HG03175 (cell line): Measurements from ENCODE around the gene SPATS2L.
A peak's percentile ranks its signal among the peaks of the same experiment; 100 is the strongest.

Experiments
- ATAC-seq: cut with Tn5 transposase; IDR thresholded peaks from one replicate; pipeline ENCODE4 v1.9.1; 2021; ENCODE audit warnings: mild to moderate bottlenecking, moderate library complexity; ENCODE audit not compliant: unreplicated experiment

SPATS2L gene

DNA sequence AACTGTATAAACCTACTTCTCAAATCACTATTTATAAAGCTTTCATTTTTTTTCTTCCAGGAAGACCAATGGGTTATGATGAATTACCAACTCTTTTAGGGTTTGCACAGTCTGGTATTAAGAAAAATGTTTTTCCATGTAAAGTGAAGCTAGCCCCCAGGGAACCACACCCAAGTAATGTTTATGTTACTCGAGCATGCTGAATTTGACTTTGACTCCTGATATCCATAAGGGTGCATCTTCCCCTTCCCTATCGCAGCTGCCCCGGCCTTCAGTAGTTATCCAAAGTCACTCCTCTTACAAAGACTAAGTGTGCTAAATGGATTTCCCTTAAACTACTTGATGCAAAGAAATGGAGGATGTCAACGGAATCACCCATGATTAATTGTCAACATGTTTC, 181.7 kb downstream of the SPATS2L start:
- ATAC-seq, result no peak

- no peak for ATAC-seq
Observed at GRCh38 chr2:200490001-200490400, 183.5 kb downstream of the SPATS2L start.

DNA sequence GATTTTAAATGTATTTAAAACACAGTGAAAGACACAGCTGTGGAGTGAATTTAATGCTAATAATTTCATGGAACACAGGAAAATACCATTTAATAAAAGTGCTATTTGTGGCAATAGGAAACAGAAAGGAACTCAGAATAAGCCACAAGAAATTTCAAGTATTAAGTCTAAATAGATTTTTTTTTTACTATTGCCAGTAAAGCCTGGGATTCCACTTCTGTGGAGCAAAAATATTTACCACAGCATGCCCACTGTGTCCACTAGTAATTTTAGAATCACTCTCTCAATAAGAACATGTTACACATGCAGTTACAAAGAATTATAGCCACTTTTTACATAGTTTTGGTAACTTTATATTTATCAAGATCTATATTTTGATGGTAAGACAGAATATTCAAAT, 186.2 kb downstream of the SPATS2L start:
- ATAC-seq, result no peak

DNA sequence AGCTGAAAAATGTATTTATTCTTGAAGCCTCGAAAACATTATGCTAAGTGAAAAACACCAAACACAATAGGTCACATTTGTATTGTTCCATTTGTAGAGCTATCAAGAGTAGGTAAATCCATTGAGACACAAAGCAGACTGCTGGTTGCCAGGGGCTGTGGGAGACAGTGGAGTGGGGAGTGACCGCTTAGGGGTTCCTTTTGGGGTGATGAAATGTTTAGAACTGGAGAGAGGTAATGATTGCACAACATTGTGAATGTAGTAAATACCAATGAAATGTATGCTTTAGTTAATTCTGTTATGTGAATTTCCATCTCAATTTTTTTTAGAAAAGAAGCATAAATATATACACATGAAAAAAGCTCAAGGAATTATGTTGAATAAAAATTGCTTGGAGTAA, 187.6 kb downstream of the SPATS2L start:
- no peak for ATAC-seq

- no peak for ATAC-seq
Observed at GRCh38 chr2:200496696-200497095, 190.2 kb downstream of the SPATS2L start.

DNA sequence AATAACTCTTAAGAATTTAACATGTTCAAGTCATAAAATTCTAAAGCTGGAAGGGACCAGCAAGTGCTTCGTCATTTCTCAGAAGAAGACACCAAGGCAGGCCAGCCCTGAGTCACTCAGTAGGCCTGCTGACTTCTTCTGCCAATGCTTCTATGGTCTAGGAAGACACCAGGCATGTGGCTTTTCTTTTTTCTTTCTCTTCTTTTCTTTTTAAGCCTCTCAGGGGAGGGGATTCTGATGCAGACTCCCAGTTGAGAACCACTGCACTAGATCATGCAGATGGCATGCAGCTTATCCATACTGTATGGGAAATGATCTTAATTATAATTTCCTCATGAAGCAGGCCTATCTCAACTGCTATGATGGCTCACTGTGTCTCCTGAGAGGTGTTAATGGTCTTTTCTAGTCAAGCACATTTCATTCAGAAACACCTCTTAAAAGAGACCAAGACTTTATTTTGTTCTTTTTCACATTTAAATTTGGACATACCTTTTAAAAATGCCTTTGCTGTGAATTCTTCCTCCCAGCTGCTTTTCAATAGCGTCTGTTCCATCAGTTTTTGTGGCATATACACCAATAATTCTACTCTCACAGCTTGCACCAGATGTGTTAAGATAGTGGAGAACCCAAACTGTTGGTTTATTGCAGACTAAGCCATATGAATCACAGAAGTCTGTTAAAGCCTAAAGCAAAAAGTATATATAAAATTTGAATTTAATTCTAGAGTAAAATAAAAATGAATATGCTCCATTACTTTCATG, 192.1 kb downstream of the SPATS2L start:
- ATAC-seq, result no peak

DNA sequence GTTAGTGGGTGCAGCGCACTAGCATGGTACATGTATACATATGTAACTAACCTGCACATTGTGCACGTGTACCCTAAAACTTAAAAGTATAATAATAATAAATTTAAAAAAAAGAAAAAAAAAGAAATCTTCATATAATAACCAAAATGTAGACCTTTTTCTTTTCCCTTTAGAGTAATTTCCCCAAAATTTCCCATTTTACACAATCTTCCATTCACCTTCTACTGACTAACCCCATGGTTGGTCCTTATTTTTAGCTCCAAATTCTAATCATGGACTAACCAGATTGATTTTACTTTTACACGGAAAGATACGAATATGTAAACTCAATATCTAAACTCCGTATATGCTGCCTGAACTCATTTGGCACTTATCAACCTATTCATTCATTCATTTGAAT, 195.7 kb downstream of the SPATS2L start:
- ATAC-seq, result no peak

DNA sequence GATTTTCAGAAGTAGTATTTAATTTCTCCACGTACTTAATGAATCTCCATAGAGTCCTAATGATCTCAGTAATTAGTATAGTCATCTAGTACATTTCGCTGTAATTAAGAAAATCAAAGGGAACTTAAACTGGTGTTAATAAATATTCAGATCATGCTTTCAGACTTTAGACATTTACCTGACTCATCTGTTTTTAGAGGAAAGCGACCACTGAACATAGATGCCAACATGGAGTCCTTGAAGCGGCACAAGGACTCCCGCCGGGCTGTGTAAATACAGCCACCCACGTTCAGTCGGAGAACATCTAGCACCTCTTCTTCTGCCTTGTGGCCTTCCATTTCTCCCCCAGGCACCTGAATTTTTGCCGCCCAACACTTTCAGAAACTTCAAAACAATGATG, 200.2 kb downstream of the SPATS2L start:
- no peak for ATAC-seq

DNA sequence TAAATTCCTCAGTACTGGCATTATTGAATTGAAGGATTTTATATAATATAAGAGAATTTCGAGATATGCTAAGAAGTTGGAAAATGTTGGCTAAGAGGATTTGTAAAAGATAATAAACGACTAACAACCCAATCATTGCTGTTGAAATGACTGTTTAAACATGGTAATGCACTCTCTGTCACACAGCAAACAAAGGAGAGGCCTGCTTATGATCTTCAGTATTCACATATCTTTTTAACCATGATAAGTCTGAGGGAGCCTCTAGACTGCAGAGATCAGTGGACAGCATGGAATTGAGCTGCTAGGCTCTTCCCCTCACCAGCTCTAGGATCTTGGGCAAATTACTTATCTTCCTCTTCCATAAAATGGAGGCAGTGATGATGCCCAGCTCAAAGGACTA, 200.7 kb downstream of the SPATS2L start:
- ATAC-seq, result no peak

GRCh38 chr2:200509235-200509611, 202.7 kb downstream of the SPATS2L start:
- ATAC-seq, result no peak

- ATAC-seq, result peak; percentile 99
Observed at GRCh38 chr2:200509612-200510433, 203.3 kb downstream of the SPATS2L start, which contains the start of gene KCTD18. TSS of gene KCTD18 (minus strand) at chr2:200510068. CDS start at chr2:200507016, 3,052 bp downstream.

DNA sequence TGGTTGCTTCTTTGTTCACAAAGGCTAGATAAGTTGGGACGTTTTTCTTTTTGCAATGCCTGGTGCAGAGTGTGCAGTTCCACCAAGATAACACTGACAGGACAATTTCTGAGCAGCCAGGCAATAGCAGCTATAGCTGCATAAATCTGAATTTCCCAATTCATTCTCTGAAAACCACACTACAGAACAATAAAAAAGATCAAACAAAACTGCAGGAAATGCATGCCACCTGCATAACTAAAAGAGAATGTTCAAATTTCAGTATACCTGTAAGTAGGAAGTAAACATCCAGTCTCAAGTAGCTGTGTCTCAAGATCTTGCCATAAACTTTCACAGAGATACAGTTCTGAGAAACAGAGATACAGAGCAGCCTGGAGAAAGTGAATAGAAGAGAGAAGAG, 208.7 kb downstream of the SPATS2L start:
- no peak for ATAC-seq

DNA sequence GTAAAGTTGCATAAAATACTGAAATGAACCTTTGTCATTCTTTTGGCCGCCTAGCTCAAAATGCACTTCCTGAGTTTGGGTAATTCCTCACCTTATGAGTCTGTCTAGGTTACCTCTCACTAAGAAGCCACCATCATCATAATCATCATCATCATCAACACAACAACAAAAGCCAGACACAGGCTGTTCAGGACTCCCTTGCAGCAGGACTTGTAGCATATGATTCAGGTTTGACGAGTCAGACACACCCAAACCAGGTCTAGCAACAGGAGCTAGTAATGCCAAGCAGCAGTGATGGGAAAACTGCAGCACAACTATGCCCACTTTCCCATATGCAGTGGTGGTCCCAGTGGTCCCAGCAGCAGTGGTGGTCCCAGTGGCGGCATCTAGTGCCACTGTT, 216.7 kb downstream of the SPATS2L start:
- ATAC-seq, result no peak

GRCh38 chr2:200523604-200524003, 217.1 kb downstream of the SPATS2L start:
- ATAC-seq, result no peak

DNA sequence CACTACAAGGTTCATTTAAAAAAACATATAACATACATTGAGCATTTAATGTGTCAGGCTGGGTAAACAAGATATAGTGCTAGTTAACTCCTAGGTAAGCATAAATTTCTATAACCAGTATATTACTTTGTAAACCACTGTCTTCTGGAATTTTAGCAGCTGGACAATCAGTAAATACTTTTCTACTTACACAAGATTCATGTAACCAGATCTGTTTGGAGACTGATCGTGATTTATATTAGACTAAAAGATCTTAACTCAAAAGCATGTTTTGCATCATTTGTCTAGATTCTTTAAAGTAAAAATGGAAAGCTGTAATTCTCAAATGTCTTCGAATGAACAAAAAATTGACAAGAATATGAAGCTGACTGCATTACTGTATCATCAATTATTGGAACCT, 218.6 kb downstream of the SPATS2L start:
- ATAC-seq, result no peak

DNA sequence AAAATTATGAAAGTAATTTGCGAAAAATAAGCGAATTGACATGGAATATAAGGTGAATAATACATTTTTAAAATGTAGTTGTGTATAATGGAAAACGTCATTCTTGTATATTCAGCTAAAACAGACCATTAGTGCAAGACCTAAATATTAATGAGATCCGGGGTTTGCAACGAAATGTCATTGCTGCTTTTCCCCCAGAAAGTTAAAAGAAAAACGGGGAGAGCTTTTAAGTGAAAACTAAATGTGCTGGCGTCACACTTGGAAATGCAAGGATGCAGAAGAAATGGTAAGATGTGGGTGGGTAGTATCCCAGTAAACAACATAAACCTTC, 219.0 kb downstream of the SPATS2L start:
- ATAC-seq, result no peak

- ATAC-seq, result peak; percentile 100
Observed at GRCh38 chr2:200525882-200526651, 219.6 kb downstream of the SPATS2L start, which contains the start of gene SGO2. TSS of gene SGO2 (plus strand) at chr2:200526207. CDS start at chr2:200532976, 6,769 bp downstream.

DNA sequence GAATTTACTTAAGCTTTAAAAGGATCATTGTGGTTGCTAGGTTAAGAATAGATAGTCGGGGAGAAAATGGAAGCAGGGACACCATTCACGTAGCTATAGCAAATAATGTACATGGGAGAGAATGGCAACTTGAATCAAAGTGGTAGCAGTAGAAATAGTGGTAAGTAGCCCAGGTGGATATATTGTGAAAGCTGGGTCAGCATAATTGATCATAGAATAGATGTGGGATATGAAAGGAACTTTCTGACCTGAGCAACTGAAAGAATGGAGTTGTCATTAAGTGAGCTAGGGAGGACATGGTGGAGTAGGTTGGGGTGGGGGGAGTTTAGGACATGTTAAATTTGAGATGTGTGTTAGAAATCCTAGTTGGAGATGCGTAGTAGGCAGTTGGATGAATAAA, 221.7 kb downstream of the SPATS2L start:
- ATAC-seq, result no peak
